CD4-positive, CD25-positive, alpha-beta regulatory T cell (primary cell): ENCODE measurements around the gene GSG1L. TPM values are rescaled to one million over a fixed set of nuclear protein-coding genes. Genes with fewer than 3 reads are reported as not detected.
A peak's percentile ranks its signal among the peaks of the same experiment; 100 is the strongest.

ENCODE experiments used
- ATAC-seq, 2 donors: fragments of 150-1000 bp; cut with Tn5 transposase; one replicate each; pipeline ENCODE4 v1.10.0; 2021; ENCODE audit warnings: low read depth in 2 of 2, moderate number of reproducible peaks in 2 of 2, moderate library complexity in 1 of 2
- DNase-seq, 3 donors: peaks; one replicate each; pipeline versions ENCODE4 v3.0.0 to v3.0.0-alpha.2; 2012 to 2022; ENCODE audit warnings: mixed read lengths in 1 of 3
- H3K27ac ChIP-seq: one replicate; pipeline ENCODE4 v1.7.0; 2013; ENCODE audit warnings: mild to moderate bottlenecking, low read length; ENCODE audit not compliant: insufficient read depth, poor library complexity, severe bottlenecking
- H3K27me3 ChIP-seq: one replicate; pipeline ENCODE4 v1.7.0; 2013; ENCODE audit warnings: low read length; ENCODE audit not compliant: control insufficient read depth, insufficient read depth
- H3K36me3 ChIP-seq: one replicate; pipeline ENCODE4 v1.7.0; 2013; ENCODE audit warnings: mild to moderate bottlenecking, low read length, moderate library complexity; ENCODE audit not compliant: control insufficient read depth, insufficient read depth
- H3K4me1 ChIP-seq: 2 replicates; pipeline ENCODE4 v1.7.0; 2013; ENCODE audit warnings: mild to moderate bottlenecking, low read length; ENCODE audit not compliant: insufficient read depth, control insufficient read depth, poor library complexity, severe bottlenecking
- H3K4me3 ChIP-seq: one replicate; pipeline ENCODE4 v1.7.0; 2013; ENCODE audit warnings: low read depth, mild to moderate bottlenecking, low read length, moderate library complexity
- H3K9me3 ChIP-seq, 2 experiments: 1 replicate in 1 of 2; 2 replicates in 1 of 2; pipeline ENCODE4 v1.7.0; 2013; ENCODE audit warnings: low read length in 2 of 2, mild to moderate bottlenecking in 1 of 2, moderate library complexity in 1 of 2; ENCODE audit not compliant: control insufficient read depth in 2 of 2
- H3K27ac Mint-ChIP-seq, 3 donors: one replicate each; pipeline ENCODE4 v1.8.0; 2020 to 2022; ENCODE audit warnings: mild to moderate bottlenecking in 3 of 3, mixed read lengths in 3 of 3, moderate library complexity in 2 of 3
- H3K27me3 Mint-ChIP-seq: one replicate; pipeline ENCODE4 v1.8.0; 2022; ENCODE audit warnings: mild to moderate bottlenecking, mixed read lengths
- H3K36me3 Mint-ChIP-seq: one replicate; pipeline ENCODE4 v1.8.0; 2020; ENCODE audit warnings: mixed read lengths
- H3K4me1 Mint-ChIP-seq, 4 donors: one replicate each; pipeline ENCODE4 v1.8.0; 2020 to 2022; ENCODE audit warnings: mixed read lengths in 4 of 4, mild to moderate bottlenecking in 1 of 4
- H3K4me3 Mint-ChIP-seq, 4 donors: one replicate each; pipeline ENCODE4 v1.8.0; 2020 to 2022; ENCODE audit warnings: mild to moderate bottlenecking in 4 of 4, mixed read lengths in 4 of 4, moderate library complexity in 3 of 4
- H3K9me3 Mint-ChIP-seq, 7 donors: one replicate each; pipeline ENCODE4 v1.8.0; 2020 to 2022; ENCODE audit warnings: mixed read lengths in 7 of 7, mild to moderate bottlenecking in 3 of 7, moderate library complexity in 2 of 7
- polyA plus RNA-seq, 4 donors: library from polyadenylated mRNA; unstranded; fragments of 300-500 nt; fragmentation: Illumina TruSeq; gene quantifications; one replicate each; pipeline ENCODE4 v1.2.3, GENCODE V29; 2021
- total RNA-seq: library from RNA; stranded (reverse); gene quantifications from one replicate; pipeline ENCODE4 v1.2.3, GENCODE V29; 2022

The GSG1L gene
- total and polyA plus RNA-seq, 5 donors from 2014 or later = 0.15 TPM; not detected in 4

- DNase-seq = no peak
- ATAC-seq = no peak
- H3K4me1 Mint-ChIP-seq = peaks cover 0 to 11% (median 10%) of the 10 kb centered on the region in 4 donors
- H3K36me3 Mint-ChIP-seq = peaks cover 74% of the 10 kb centered on the region
- Histone ChIP-seq H3K36me3 (peaks cover 100% of the 10 kb centered on the region), H3K4me3 (no peak overlapping the region), H3K27ac (no peak overlapping the region), H3K4me1 (no peaks in the 10 kb centered on the region), H3K9me3 (no peaks in the 10 kb centered on the region), H3K27me3 (no peaks in the 10 kb centered on the region)
- H3K9me3 Mint-ChIP-seq = no peaks in the 10 kb centered on the region
- peak overlapping the region in 1 of 3 donors; percentile 40 for H3K27ac Mint-ChIP-seq
- H3K27me3 Mint-ChIP-seq = no peaks in the 10 kb centered on the region
- no peak overlapping the region for H3K4me3 Mint-ChIP-seq
Observed at GRCh38 chr16:28106467-28107215, 43.1 kb upstream of the GSG1L start.

- H3K27me3 Mint-ChIP-seq = no peaks in the 10 kb centered on the region
- H3K27ac Mint-ChIP-seq = no peak overlapping the region
- DNase-seq (no peak), ATAC-seq (no peak)
- no peaks in the 10 kb centered on the region for H3K9me3 Mint-ChIP-seq
- peaks cover 70% of the 10 kb centered on the region for H3K36me3 Mint-ChIP-seq
- Histone ChIP-seq H3K4me1 (no peaks in the 10 kb centered on the region), H3K9me3 (no peaks in the 10 kb centered on the region), H3K27ac (no peak overlapping the region), H3K4me3 (no peak overlapping the region), H3K27me3 (no peaks in the 10 kb centered on the region), H3K36me3 (peaks cover 100% of the 10 kb centered on the region)
- H3K4me3 Mint-ChIP-seq = no peak overlapping the region
- H3K4me1 Mint-ChIP-seq = peaks cover 0 to 10% (median 8%) of the 10 kb centered on the region in 4 donors
Observed at GRCh38 chr16:28105954-28106353, 42.4 kb upstream of the GSG1L start.

- H3K27me3 ChIP-seq = no peaks in the 10 kb centered on the region
- no peaks in the 10 kb centered on the region for H3K27me3 Mint-ChIP-seq
- peaks cover 0 to 8% (median 3%) of the 10 kb centered on the region in 4 donors for H3K4me1 Mint-ChIP-seq
- H3K36me3 Mint-ChIP-seq = peaks cover 67% of the 10 kb centered on the region
- H3K27ac Mint-ChIP-seq = peak overlapping the region in 1 of 3 donors; percentile 34
- no peak overlapping the region for H3K4me3 ChIP-seq
- no peak overlapping the region for H3K27ac ChIP-seq
- H3K9me3 ChIP-seq = no peaks in the 10 kb centered on the region
- ATAC-seq = no peak
- no peak overlapping the region for H3K4me3 Mint-ChIP-seq
- peaks cover 100% of the 10 kb centered on the region for H3K36me3 ChIP-seq
- no peaks in the 10 kb centered on the region for H3K9me3 Mint-ChIP-seq
- H3K4me1 ChIP-seq = no peaks in the 10 kb centered on the region
- no peak for DNase-seq
Observed at GRCh38 chr16:28105297-28105696, 41.8 kb upstream of the GSG1L start.

GRCh38 chr16:28104404-28104803 is 40.9 kb upstream of the GSG1L start:
- Histone ChIP-seq H3K27ac (no peak overlapping the region), H3K9me3 (no peaks in the 10 kb centered on the region), H3K4me3 (no peak overlapping the region), H3K36me3 (peaks cover 98% of the 10 kb centered on the region), H3K4me1 (no peaks in the 10 kb centered on the region), H3K27me3 (no peaks in the 10 kb centered on the region)
- Mint-ChIP-seq H3K27me3 (no peaks in the 10 kb centered on the region), H3K4me3 (no peak overlapping the region), H3K36me3 (peaks cover 65% of the 10 kb centered on the region), H3K9me3 (no peaks in the 10 kb centered on the region), H3K27ac (peak overlapping the region in 1 of 3 donors; percentile 69), H3K4me1 (peaks cover 0 to 8% (median 1%) of the 10 kb centered on the region in 4 donors)
- DNase-seq (no peak), ATAC-seq (no peak)

- H3K9me3 Mint-ChIP-seq = no peaks in the 10 kb centered on the region
- no peak overlapping the region for H3K4me3 Mint-ChIP-seq
Observed at GRCh38 chr16:28103516-28104170, 40.1 kb upstream of the GSG1L start.

GRCh38 chr16:28101533-28101890 is 38.0 kb upstream of the GSG1L start:
- DNase-seq (no peak), ATAC-seq (no peak)
- H3K4me3 ChIP-seq = no peak overlapping the region
- Mint-ChIP-seq H3K27ac (no peak overlapping the region), H3K27me3 (no peaks in the 10 kb centered on the region), H3K4me3 (no peak overlapping the region), H3K4me1 (peaks cover 0 to 5% (median 0%) of the 10 kb centered on the region in 4 donors), H3K9me3 (peaks cover 0 to 2% (median 0%) of the 10 kb centered on the region in 7 donors), H3K36me3 (peaks cover 59% of the 10 kb centered on the region)
- H3K27ac ChIP-seq = no peak overlapping the region
- H3K9me3 ChIP-seq = no peaks in the 10 kb centered on the region
- H3K27me3 ChIP-seq = no peaks in the 10 kb centered on the region
- no peaks in the 10 kb centered on the region for H3K4me1 ChIP-seq
- H3K36me3 ChIP-seq = peaks cover 96% of the 10 kb centered on the region

More at GRCh38 chr16:28103516-28104170, 40.1 kb upstream of the GSG1L start:
- Mint-ChIP-seq H3K27me3 (no peaks in the 10 kb centered on the region), H3K27ac (no peak overlapping the region), H3K36me3 (peaks cover 65% of the 10 kb centered on the region), H3K4me1 (peaks cover 0 to 5% (median 0%) of the 10 kb centered on the region in 4 donors)
- Histone ChIP-seq H3K27ac (no peak overlapping the region), H3K4me1 (no peaks in the 10 kb centered on the region), H3K36me3 (peaks cover 98% of the 10 kb centered on the region), H3K27me3 (no peaks in the 10 kb centered on the region), H3K4me3 (no peak overlapping the region), H3K9me3 (no peaks in the 10 kb centered on the region)
- ATAC-seq (no peak), DNase-seq (no peak)

- Mint-ChIP-seq H3K4me3 (no peak overlapping the region), H3K27me3 (no peaks in the 10 kb centered on the region), H3K4me1 (peaks cover 0 to 5% (median 0%) of the 10 kb centered on the region in 4 donors), H3K27ac (peak overlapping the region in 2 of 3 donors; percentile 7 to 38), H3K36me3 (peaks cover 55% of the 10 kb centered on the region), H3K9me3 (peaks cover 0 to 2% (median 0%) of the 10 kb centered on the region in 7 donors)
- no peak overlapping the region for H3K4me3 ChIP-seq
- no peaks in the 10 kb centered on the region for H3K9me3 ChIP-seq
- no peaks in the 10 kb centered on the region for H3K4me1 ChIP-seq
- peaks cover 91% of the 10 kb centered on the region for H3K36me3 ChIP-seq
- H3K27ac ChIP-seq = no peak overlapping the region
- DNase-seq (no peak), ATAC-seq (no peak)
- H3K27me3 ChIP-seq = no peaks in the 10 kb centered on the region
Observed at GRCh38 chr16:28100810-28101532, 37.5 kb upstream of the GSG1L start.
